ENCODE results near the gene METAP1D. TPM values are rescaled to one million over a fixed set of nuclear protein-coding genes. Genes with fewer than 3 reads are reported as not detected.

Gene METAP1D
- total RNA-seq, 1 experiment from 2014 or later: 15.8 TPM

DNA sequence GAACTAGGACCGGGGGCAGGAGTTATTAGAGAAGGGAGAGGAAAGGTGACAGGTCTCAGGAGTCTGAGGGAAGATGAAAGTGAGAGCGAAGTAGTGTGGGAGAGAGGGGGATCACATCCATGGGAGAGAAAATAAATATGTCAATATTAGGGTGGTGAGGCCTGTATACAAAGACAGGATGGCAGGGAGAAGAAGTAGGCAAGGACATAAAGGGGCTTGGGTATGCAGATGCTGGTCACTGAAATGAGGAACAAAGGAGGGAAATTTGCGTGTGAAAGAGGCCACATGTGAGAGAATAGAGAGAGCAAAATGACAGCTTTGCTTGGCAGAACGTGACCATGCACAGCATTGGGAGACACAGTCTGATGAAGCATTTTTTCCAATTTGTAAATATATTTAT lies 13.6 kb downstream of the METAP1D start:
- Histone ChIP-seq H3K27me3 (ENCODE audit: insufficient read depth, low read length) (no peaks in the 10 kb centered on the region), H3K4me2 (ENCODE audit: low read length) (no peak overlapping the region), H3K4me1 (ENCODE audit: control insufficient read depth in 1 of 2, insufficient read depth in 2 of 2, low read length in 2 of 2) (peaks cover 5 to 18% of the 10 kb centered on the region in 2 experiments), H3K36me3 (ENCODE audit: control insufficient read depth in 1 of 2, insufficient read depth in 2 of 2, low read length in 2 of 2) (no peaks in the 10 kb centered on the region), H4K20me1 (ENCODE audit: insufficient read depth) (no peaks in the 10 kb centered on the region), H3K4me3 (replicated peaks in 1 of 2; ENCODE audit: low read depth in 1 of 2, low read length in 2 of 2) (no peak overlapping the region), H3K27ac (ENCODE audit: low read depth, low read length) (no peak overlapping the region), H3K9me3 (ENCODE audit: control insufficient read depth in 1 of 2, insufficient read depth in 1 of 2, low read depth in 1 of 2, low read length in 2 of 2) (no peaks in the 10 kb centered on the region), H3K9me2 (ENCODE audit: insufficient read depth) (no peaks in the 10 kb centered on the region), H3K9ac (ENCODE audit: low read length) (no peak overlapping the region), H3K79me2 (ENCODE audit: insufficient read depth, low read length) (peaks cover 10% of the 10 kb centered on the region), H2AFZ (ENCODE audit: low read depth, low read length, poor library complexity, severe bottlenecking) (no peak overlapping the region)
- ATAC-seq (no peak), DNase-seq (ENCODE audit: low read depth, low spot score) (no peak)
- no peak for TF ChIP-seq TCF7L2 (IDR thresholded peaks at IDR 0.05; ENCODE audit: borderline replicate concordance, extremely low read depth, insufficient read depth, insufficient read length)
- TF ChIP-seq SIN3A (IDR thresholded peaks at IDR 0.05; ENCODE audit: low read depth): no peak
- no peak for TF ChIP-seq ZNF274 (IDR thresholded peaks at IDR 0.05; ENCODE audit: low read depth, low read length)
- TF ChIP-seq, protein P1, sequence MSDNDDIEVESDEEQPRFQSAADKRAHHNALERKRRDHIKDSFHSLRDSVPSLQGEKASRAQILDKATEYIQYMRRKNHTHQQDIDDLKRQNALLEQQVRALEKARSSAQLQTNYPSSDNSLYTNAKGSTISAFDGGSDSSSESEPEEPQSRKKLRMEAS (IDR thresholded peaks at IDR 0.05): no peak
- no peak for TF ChIP-seq SRF (IDR thresholded peaks at IDR 0.05; ENCODE audit: low read depth)
- intact Hi-C loops (cut with micrococcal nuclease): no loop called here
- RAD21 ChIA-PET (ENCODE audit: low non-redundant PET in 1 of 2, low total read pairs in 2 of 2, uncharacterized antibody in 2 of 2, unreplicated experiment in 2 of 2): no interaction called here
- POLR2A ChIA-PET: no interaction called here
- no TSS peak for BruUV-seq (replicated peaks)
- CTCF ChIA-PET: no interaction called here

DNA sequence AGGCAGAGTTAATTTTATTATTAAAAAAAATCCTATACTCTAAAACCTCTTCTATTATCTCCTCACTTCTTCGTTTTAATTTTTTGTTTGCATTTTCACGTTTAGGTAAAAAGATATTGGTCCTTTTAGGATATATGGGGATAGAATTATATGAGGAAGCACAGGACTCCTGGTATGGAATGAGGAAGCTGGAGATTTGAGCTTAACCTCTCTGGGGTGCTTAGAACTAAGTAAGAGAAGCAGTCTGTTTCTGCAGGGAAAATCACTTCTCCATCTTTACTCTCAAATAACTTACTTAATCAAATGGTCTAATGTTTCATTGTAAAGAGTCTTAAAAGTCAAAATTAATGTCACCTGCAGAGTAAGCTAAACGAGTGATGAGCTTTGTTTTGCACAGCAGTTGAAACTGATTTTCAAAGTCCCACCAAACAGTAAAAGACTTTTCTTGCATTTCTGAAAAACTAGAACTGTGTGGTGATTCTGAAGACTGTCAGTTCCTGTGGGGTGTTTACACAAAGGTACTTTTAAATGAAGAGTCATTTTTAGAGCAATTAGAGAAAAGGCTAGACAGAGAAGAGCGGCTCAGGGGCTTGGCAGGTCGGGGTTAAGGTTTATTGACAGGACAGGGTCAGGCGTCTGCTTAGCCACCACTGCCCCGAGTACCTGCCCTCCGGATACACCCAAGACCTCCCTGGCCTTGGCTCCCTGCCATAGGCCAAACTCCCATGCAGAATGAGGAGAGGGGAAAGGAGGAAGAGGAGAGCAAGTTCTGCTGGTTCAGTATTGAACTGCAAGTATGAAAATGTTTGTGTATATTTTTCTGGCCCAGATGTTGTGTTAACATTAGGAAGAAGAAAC lies 21.6 kb downstream of the METAP1D start:
- no peak for DNase-seq (ENCODE audit: low read depth, low spot score)
- Histone ChIP-seq H2AFZ (ENCODE audit: low read depth, low read length, poor library complexity, severe bottlenecking) (no peak overlapping the region), H3K27me3 (ENCODE audit: insufficient read depth, low read length) (no peaks in the 10 kb centered on the region), H3K9me3 (ENCODE audit: control insufficient read depth in 1 of 2, insufficient read depth in 1 of 2, low read depth in 1 of 2, low read length in 2 of 2) (no peaks in the 10 kb centered on the region), H4K20me1 (ENCODE audit: insufficient read depth) (no peaks in the 10 kb centered on the region), H3K79me2 (ENCODE audit: insufficient read depth, low read length) (no peaks in the 10 kb centered on the region), H3K4me2 (ENCODE audit: low read length) (no peak overlapping the region), H3K4me1 (ENCODE audit: control insufficient read depth in 1 of 2, insufficient read depth in 2 of 2, low read length in 2 of 2) (no peaks in the 10 kb centered on the region; a peak in 2 of 4 replicates), H3K4me3 (replicated peaks in 1 of 2; ENCODE audit: low read depth in 1 of 2, low read length in 2 of 2) (no peak overlapping the region), H3K27ac (ENCODE audit: low read depth, low read length) (no peak overlapping the region), H3K36me3 (ENCODE audit: control insufficient read depth in 1 of 2, insufficient read depth in 2 of 2, low read length in 2 of 2) (no peaks in the 10 kb centered on the region), H3K9me2 (ENCODE audit: insufficient read depth) (no peaks in the 10 kb centered on the region), H3K9ac (ENCODE audit: low read length) (no peak overlapping the region)
- POLR2A ChIA-PET: no interaction called here
- no TSS peak for BruUV-seq (replicated peaks)
- CTCF ChIA-PET: no interaction called here
- ATAC-seq: no peak
- RAD21 ChIA-PET (ENCODE audit: low non-redundant PET in 1 of 2, low total read pairs in 2 of 2, uncharacterized antibody in 2 of 2, unreplicated experiment in 2 of 2): no interaction called here
- intact Hi-C loops (cut with micrococcal nuclease): no loop called here
- TF ChIP-seq CBX3 (IDR thresholded peaks at IDR 0.05; ENCODE audit: low read depth) (no peak), RAD21 (IDR thresholded peaks at IDR 0.05; ENCODE audit: low read depth) (no peak), ELF1 (IDR thresholded peaks at IDR 0.05; ENCODE audit: borderline replicate concordance, low read depth) (no peak), CTCF (IDR thresholded peaks at IDR 0.05 in 2 of 3, conservative IDR thresholded peaks at IDR 0.05 in 1 of 3; ENCODE audit: borderline replicate concordance in 1 of 3, insufficient read depth in 1 of 3, low read depth in 2 of 3, low read length in 2 of 3) (no peak), TCF7L2 (IDR thresholded peaks at IDR 0.05; ENCODE audit: borderline replicate concordance, extremely low read depth, insufficient read depth, insufficient read length) (no peak), POLR2AphosphoS5 (IDR thresholded peaks at IDR 0.05; ENCODE audit: low read depth, low read length) (no peak), ZFX (IDR thresholded peaks at IDR 0.05) (no peak), POLR2A (IDR thresholded peaks at IDR 0.05; ENCODE audit: borderline replicate concordance, extremely low read depth, insufficient read depth, insufficient read length) (no peak), FOSL1 (IDR thresholded peaks at IDR 0.05; ENCODE audit: low read depth) (no peak), SRF (IDR thresholded peaks at IDR 0.05; ENCODE audit: low read depth) (no peak), YY1 (IDR thresholded peaks at IDR 0.05; ENCODE audit: extremely low read depth, insufficient replicate concordance, low read depth, low read length) (no peak), EZH2 (IDR thresholded peaks at IDR 0.05) (no peak), JUND (IDR thresholded peaks at IDR 0.05) (no peak), EGR1 (IDR thresholded peaks at IDR 0.05; ENCODE audit: low read depth) (no peak), SIN3A (IDR thresholded peaks at IDR 0.05; ENCODE audit: low read depth) (no peak)
- TF ChIP-seq, protein P1 (IDR thresholded peaks at IDR 0.05): no peak

Measured in HCT116 (cell line).